Testis (tissue), 2 donors: ENCODE results near the gene ALG1L2.
"Not testable (repeated sequence)": the region's sequence is repeated elsewhere in the genome, so short reads cannot be mapped to it uniquely, and the experiment has no call there.

Source experiments
- POLR2A ChIP-seq: fragments of 450-650 bp; IDR thresholded peaks from one replicate; pipeline ENCODE4 v1.6.1; 2017; ENCODE audit warnings: antibody characterized with exemption, mild to moderate bottlenecking, moderate library complexity
- TF ChIP-seq, protein P1 (sequence below), 3 experiments: fragments of 450-650 bp in 2 of 3; fragments of 200-600 bp in 1 of 3; sonication (generic) in 1 of 3; IDR thresholded peaks; one replicate each; pipeline ENCODE4 v1.5.1; 2016 to 2019; ENCODE audit warnings: antibody characterized with exemption in 3 of 3, mild to moderate bottlenecking in 2 of 3, moderate library complexity in 1 of 3

DNA sequence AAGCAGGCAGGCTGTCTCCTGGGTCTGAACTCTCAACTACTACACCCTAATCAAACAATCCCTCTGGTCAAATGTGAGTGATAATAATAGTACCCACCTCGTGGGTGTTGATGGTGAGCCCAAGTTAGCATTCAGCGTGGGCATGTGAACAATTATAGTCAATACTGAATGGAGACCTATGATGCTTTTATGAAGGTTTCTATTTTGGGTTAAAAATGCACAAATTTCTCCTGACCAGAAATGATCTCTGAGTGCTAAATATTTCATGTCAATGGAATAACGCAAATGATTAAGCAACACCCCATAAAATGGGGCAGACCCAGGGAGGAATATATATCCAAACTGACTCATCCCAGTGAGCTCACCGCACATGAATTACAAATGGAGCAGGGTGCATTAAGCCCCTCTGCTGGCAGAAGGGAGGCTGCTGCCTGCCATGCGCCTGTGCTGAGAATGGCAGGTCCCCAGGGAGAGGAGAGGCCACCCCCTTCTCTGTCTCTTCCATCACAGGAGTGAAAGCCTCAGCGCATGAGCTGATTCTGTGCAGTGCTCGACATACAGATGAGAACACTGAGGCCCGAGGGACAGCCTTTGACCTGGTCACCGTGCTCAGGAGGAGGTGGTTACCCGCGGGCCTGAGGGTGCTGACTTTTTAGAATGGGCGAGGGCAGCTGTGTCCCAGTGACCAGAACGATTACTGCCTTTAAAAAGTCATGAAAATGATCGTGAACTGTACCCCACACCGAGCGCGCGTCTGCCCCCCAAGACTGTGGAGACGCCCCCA, 28.9 kb downstream of the ALG1L2 start:
- TF ChIP-seq, protein P1, sequence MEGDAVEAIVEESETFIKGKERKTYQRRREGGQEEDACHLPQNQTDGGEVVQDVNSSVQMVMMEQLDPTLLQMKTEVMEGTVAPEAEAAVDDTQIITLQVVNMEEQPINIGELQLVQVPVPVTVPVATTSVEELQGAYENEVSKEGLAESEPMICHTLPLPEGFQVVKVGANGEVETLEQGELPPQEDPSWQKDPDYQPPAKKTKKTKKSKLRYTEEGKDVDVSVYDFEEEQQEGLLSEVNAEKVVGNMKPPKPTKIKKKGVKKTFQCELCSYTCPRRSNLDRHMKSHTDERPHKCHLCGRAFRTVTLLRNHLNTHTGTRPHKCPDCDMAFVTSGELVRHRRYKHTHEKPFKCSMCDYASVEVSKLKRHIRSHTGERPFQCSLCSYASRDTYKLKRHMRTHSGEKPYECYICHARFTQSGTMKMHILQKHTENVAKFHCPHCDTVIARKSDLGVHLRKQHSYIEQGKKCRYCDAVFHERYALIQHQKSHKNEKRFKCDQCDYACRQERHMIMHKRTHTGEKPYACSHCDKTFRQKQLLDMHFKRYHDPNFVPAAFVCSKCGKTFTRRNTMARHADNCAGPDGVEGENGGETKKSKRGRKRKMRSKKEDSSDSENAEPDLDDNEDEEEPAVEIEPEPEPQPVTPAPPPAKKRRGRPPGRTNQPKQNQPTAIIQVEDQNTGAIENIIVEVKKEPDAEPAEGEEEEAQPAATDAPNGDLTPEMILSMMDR (IDR thresholded peaks at IDR 0.05), result not testable (repeated sequence)
- not testable (repeated sequence) for TF ChIP-seq POLR2A
